ENCODE measurements around the gene ASS1.

Gene ASS1

GRCh38 chr9:130500340-130501180 lies 55.8 kb downstream of the ASS1 start:
- DNase-seq = no peak

GRCh38 chr9:130501639-130502038 lies 56.9 kb downstream of the ASS1 start:
- no peak for DNase-seq

GRCh38 chr9:130508218-130508617 lies 63.5 kb downstream of the ASS1 start:
- no peak for DNase-seq

- DNase-seq = no peak
Observed at GRCh38 chr9:130512199-130512598, 67.4 kb downstream of the ASS1 start.

- no peak for DNase-seq
Observed at GRCh38 chr9:130513078-130513477, 68.3 kb downstream of the ASS1 start.

- DNase-seq = no peak
Observed at GRCh38 chr9:130518233-130518632, 73.5 kb downstream of the ASS1 start.

- DNase-seq = no peak
Observed at GRCh38 chr9:130518943-130519799, 74.4 kb downstream of the ASS1 start.

GRCh38 chr9:130519927-130520326 lies 75.2 kb downstream of the ASS1 start:
- no peak for DNase-seq

- no peak for DNase-seq
Observed at GRCh38 chr9:130521715-130522114, 77.0 kb downstream of the ASS1 start.

GRCh38 chr9:130522233-130522808 lies 77.6 kb downstream of the ASS1 start:
- DNase-seq = no peak

- DNase-seq = no peak
Observed at GRCh38 chr9:130523921-130524320, 79.2 kb downstream of the ASS1 start.

GRCh38 chr9:130526193-130526853 lies 81.6 kb downstream of the ASS1 start:
- no peak for DNase-seq

GRCh38 chr9:130526854-130527650 lies 82.3 kb downstream of the ASS1 start:
- DNase-seq = no peak

GRCh38 chr9:130527651-130528310 lies 83.0 kb downstream of the ASS1 start:
- DNase-seq = no peak

GRCh38 chr9:130528674-130529073 lies 83.9 kb downstream of the ASS1 start:
- no peak for DNase-seq

- no peak for DNase-seq
Observed at GRCh38 chr9:130530938-130531337, 86.2 kb downstream of the ASS1 start.

- no peak for DNase-seq
Observed at GRCh38 chr9:130531670-130532069, 86.9 kb downstream of the ASS1 start.

- no peak for DNase-seq
Observed at GRCh38 chr9:130532426-130533080, 87.8 kb downstream of the ASS1 start.

- DNase-seq = no peak
Observed at GRCh38 chr9:130535818-130536521, 91.2 kb downstream of the ASS1 start.

GRCh38 chr9:130536701-130537107 lies 91.9 kb downstream of the ASS1 start:
- no peak for DNase-seq

Data from GOT3 (cell line).